IPS-20b (cell line): Measurements from ENCODE around the gene RERE.

Experiments used
- H3K27ac ChIP-seq: one replicate; pipeline ENCODE4 v1.5.1; 2013; ENCODE audit warnings: low read length
- H3K27me3 ChIP-seq: 2 replicates; pipeline ENCODE4 v1.6.1; 2013; ENCODE audit warnings: mild to moderate bottlenecking, low read length, inconsistent platforms; ENCODE audit not compliant: insufficient read depth
- H3K36me3 ChIP-seq: 2 replicates; pipeline ENCODE4 v1.6.1; 2013; ENCODE audit warnings: low read depth, mild to moderate bottlenecking, inconsistent platforms, low read length, moderate library complexity; ENCODE audit not compliant: insufficient read depth
- H3K4me1 ChIP-seq: 2 replicates; pipeline ENCODE4 v1.6.1; 2013; ENCODE audit warnings: mild to moderate bottlenecking, control low read depth, inconsistent platforms, low read length, moderate library complexity; ENCODE audit not compliant: insufficient read depth
- H3K4me3 ChIP-seq: 2 replicates; pipeline ENCODE4 v1.5.1; 2013; ENCODE audit warnings: mild to moderate bottlenecking, low read length, inconsistent platforms
- H3K9ac ChIP-seq: 2 replicates; pipeline ENCODE4 v1.6.1; 2013; ENCODE audit warnings: low read depth, mild to moderate bottlenecking, inconsistent platforms, low read length, moderate library complexity
- H3K9me3 ChIP-seq: 2 replicates; pipeline ENCODE4 v1.6.1; 2013; ENCODE audit warnings: mild to moderate bottlenecking, low read depth, low read length, inconsistent platforms; ENCODE audit not compliant: insufficient read depth

Gene RERE

DNA sequence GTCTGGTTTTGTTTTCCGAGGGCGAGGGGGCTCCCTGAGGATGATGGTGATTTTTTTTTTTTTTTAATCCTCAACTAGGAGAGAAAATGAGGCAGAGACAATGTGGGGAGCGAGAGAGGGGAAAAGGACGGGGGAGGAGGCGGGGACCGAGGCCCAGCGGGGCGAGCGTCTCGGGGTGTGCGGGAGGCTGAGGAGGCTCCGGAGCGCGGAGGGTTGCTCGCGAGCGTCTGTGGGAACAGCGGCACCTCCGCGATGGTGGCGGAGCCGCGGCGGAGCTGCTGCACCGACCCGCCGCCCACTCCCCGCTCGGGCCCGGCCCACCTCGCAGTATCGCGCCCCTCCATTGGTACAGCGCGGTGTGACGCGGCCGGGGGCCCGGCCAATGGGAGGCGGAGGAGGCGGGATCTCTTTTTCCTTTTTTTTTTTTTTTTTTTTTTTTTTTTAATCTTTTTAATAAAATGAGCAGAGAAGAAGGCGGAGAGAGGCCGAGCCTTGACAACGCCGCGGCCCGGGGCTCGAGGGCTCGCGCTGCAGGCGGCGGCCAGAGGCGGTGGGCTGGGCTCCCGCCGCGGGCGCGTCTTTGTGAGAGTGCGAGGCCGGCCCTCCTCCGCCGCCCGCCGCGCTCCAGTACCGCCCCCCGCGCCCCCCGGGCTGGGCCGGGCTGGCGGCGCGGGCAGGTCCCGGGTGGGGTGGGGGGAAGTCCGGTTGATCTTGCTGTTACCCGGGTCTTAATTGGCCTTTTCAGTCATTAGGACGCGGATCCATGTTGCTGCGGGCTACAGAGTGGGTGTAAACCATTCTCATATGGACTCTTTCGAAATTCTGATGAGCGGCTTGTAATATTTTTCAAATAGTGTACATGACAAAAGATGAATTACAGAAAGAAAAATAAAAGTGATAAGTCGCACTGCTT is at the start of gene RERE:
Gene RERE (minus strand): TSS at position 229 of the 913 bp plus-strand sequence.
- Histone ChIP-seq H3K4me1 (peaks cover 36% of the 10 kb centered on the region), H3K9ac (peak within 1 kb of the TSS; percentile 97), H3K27me3 (no peaks in the 10 kb centered on the region), H3K27ac (peak within 1 kb of the TSS; percentile 97), H3K9me3 (no peaks in the 10 kb centered on the region), H3K36me3 (no peaks in the 10 kb centered on the region), H3K4me3 (peak within 1 kb of the TSS; percentile 98)

DNA sequence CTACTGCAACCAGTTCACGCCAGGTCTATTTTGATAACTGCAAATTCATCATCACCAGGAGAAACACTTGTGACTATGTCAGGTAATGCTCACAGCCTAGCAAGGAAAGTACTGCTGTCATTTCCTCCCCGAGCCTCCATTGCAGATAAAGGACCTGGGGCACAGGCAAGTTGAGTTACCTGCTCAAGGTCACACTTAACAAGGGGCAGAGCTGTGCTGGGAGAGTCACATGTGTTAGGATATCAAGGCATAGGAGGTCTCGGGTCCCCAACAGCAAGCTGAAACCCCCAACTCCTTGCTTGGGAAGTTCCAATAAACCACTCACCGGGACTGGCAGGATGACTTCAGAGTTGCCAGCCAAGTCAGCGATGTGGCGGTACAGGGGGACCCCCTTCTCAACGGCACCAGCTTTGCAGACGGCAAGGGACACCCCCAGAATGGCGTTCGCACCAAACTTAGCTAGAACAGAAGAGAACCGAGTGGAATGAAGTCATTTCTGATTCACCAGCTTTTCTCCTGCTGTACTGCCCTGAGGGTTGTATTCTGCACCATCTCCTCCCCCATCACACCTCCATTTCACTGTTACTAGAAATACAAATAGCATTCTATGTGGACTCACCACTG is 49.5 kb upstream of the RERE start:
- H3K4me1 ChIP-seq, result peaks cover 8% of the 10 kb centered on the region; the same call in 1 of the 2 replicates
- no peak overlapping the region for H3K4me3 ChIP-seq
- H3K9me3 ChIP-seq, result no peaks in the 10 kb centered on the region
- peaks cover 100% of the 10 kb centered on the region for H3K36me3 ChIP-seq
- H3K27ac ChIP-seq, result no peak overlapping the region
- H3K9ac ChIP-seq, result no peak overlapping the region
- no peaks in the 10 kb centered on the region for H3K27me3 ChIP-seq

DNA sequence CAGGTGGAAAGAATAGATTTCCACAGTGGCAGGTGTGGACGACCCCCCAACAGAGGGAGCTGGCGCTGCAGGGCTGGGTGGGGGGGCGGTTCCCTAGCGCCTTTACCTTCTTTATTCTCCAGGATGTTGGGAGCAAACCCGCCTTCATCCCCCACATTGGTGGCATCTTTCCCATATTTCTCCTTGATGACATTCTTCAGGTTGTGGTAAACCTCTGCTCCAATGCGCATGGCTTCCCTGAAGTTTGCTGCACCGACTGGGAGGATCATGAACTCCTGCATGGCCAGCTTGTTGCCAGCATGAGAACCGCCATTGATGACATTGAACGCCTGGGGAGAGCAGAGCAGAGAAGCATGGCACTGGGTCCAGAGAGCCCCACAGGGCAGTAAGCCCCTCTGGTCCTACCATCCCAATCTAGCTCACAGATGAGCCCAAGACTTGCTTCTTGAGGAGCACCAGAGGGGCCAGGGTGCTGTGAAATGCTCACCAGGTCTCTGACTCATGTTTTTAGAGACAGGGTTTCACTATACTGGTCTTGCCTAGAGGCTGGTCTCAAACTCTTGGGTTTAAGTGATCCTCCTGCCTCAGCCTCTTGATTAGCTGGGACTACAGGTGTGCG is 48.8 kb upstream of the RERE start:
- H3K9me3 ChIP-seq, result no peaks in the 10 kb centered on the region
- no peak overlapping the region for H3K9ac ChIP-seq
- H3K4me3 ChIP-seq, result no peak overlapping the region
- peaks cover 8% of the 10 kb centered on the region; the same call in 1 of the 2 replicates for H3K4me1 ChIP-seq
- H3K27ac ChIP-seq, result no peak overlapping the region
- peaks cover 100% of the 10 kb centered on the region for H3K36me3 ChIP-seq
- H3K27me3 ChIP-seq, result no peaks in the 10 kb centered on the region

DNA sequence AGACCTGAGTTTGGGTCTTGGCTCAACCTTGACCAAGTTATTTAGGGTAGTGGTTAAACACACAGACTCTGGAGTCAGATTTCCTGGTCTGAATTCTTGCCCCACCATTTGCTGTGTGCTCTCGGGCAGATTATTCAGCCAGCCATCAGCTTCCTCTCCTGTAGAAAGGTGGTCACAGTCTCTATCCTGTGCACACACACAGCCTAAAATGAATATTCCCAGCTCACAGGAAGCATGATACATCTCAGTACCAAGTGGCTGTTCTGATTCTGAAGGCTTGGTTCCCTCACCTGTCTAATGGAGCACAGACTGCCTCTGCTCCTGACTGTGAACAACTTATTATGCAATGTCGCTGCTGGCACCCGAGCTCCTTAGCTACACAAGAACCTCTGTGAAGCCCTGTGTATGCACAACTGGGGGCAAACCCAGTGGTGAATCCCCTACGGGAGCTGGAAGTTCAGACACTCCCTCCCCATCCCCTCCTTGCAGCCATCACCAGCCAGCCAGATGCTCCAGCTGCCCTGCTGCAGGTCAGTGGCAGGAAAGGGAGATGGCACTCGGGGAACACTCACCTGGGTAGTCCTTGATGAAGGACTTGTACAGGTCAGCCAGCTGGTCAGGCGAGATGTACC is 47.4 kb upstream of the RERE start:
- Histone ChIP-seq H3K4me1 (peaks cover 8% of the 10 kb centered on the region; the same call in 1 of the 2 replicates), H3K27me3 (no peaks in the 10 kb centered on the region), H3K4me3 (no peak overlapping the region), H3K9me3 (no peaks in the 10 kb centered on the region), H3K36me3 (peaks cover 100% of the 10 kb centered on the region), H3K9ac (no peak overlapping the region), H3K27ac (no peak overlapping the region)

DNA sequence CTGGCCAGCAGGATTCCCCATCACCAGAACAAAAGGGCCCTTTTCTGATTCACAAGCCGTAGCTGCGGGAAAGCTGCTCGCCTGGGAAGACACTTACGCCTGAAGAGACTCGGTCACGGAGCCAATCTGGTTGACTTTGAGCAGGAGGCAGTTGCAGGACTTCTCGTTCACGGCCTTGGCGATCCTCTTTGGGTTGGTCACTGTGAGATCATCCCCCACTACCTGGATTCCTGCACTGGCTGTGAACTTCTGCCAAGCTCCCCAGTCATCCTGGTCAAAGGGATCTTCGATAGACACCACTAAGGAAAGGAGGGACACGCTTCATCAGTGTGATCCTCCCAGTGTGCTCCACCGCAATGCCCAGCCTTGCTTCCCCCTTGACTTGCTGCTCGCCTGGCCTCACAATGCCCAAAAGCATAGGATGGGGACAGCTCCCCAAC is 46.4 kb upstream of the RERE start:
- peaks cover 100% of the 10 kb centered on the region for H3K36me3 ChIP-seq
- no peaks in the 10 kb centered on the region for H3K9me3 ChIP-seq
- no peaks in the 10 kb centered on the region for H3K27me3 ChIP-seq
- peaks cover 8% of the 10 kb centered on the region; the same call in 1 of the 2 replicates for H3K4me1 ChIP-seq
- no peak overlapping the region for H3K9ac ChIP-seq
- H3K27ac ChIP-seq, result no peak overlapping the region
- H3K4me3 ChIP-seq, result no peak overlapping the region

DNA sequence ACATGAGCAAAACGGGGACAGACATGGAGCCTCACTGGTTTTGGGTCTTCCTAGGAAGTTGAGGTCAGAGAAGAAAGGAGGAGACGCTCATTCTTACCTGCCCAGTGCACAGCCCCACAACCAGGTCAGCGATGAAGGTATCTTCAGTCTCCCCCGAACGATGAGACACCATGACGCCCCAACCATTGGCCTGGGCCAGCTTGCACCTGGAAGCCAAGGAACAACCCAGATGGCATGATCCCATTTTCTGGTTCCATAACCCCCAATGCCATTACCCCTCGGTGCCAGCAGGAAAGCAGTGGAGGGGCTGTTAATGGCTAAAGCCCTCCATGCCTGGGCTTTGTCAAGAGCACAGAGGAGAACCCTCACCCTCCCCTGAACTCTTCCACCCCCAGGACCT is 45.7 kb upstream of the RERE start:
- Histone ChIP-seq H3K4me3 (no peak overlapping the region), H3K27ac (no peak overlapping the region), H3K27me3 (no peaks in the 10 kb centered on the region), H3K9ac (no peak overlapping the region), H3K36me3 (peaks cover 100% of the 10 kb centered on the region), H3K4me1 (peaks cover 13% of the 10 kb centered on the region; the same call in 1 of the 2 replicates), H3K9me3 (no peaks in the 10 kb centered on the region)

DNA sequence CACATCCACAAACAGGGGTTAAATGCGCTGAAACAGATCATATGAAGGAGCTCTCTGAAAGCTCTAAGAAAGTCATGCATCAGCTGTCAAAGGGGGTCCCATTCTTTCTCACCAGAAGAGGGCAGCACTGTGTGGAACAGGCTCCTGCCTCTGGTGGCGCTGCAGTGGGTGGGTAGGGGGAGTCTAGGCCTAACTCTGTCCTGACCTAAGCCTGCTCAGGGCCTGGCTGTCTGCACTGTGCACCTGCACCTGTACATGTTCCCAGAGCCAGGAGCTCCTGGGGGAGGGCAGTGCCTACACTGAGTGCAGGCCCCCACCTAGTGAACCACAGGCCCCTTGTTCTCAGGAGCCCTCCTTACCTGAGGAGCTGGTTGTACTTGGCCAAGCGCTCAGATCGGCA is 45.1 kb upstream of the RERE start:
- Histone ChIP-seq H3K4me1 (peaks cover 14% of the 10 kb centered on the region; the same call in 1 of the 2 replicates), H3K27ac (no peak overlapping the region), H3K9me3 (no peaks in the 10 kb centered on the region), H3K4me3 (no peak overlapping the region), H3K9ac (no peak overlapping the region), H3K36me3 (peaks cover 100% of the 10 kb centered on the region), H3K27me3 (no peaks in the 10 kb centered on the region)

DNA sequence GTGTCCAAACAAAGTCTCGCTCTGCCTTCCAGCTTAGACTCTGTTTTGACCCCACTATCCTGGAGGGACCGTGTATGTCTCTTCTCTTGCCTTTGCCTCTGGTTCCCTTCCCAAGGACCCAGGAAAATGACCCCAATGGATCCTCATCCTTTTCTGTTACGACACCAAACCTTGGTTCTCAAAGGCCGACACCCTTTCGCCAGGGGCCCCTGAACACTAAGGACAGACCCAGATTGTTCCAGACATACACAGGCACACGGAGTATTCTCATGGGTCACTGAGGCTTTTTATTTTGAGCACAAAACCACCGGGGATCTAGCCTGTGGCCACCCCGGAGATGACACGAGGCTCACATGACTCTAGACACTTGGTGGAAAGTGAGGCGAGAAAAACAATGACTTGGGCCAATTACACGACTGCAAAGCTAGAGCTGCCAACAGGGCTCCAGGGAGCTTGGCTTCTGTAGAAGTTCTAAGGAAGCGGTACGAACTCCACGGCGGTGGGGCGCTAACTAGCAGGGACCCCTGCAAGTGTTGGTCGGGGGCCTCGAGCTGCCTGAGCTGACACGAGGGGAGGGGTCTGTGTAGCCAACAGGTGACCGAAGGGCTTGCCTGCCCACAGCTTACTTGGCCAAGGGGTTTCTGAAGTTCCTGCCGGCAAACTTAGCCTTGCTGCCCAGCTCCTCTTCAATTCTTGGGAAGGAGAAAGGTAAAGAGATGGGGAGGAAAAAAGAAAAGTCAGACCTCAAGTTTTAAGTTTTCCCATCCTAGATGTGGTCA is 43.5 kb upstream of the RERE start:
- Histone ChIP-seq H3K27ac (no peak overlapping the region), H3K27me3 (no peaks in the 10 kb centered on the region), H3K9ac (no peak overlapping the region), H3K9me3 (no peaks in the 10 kb centered on the region), H3K36me3 (peaks cover 94% of the 10 kb centered on the region), H3K4me1 (peaks cover 14% of the 10 kb centered on the region; the same call in 1 of the 2 replicates), H3K4me3 (no peak overlapping the region)

DNA sequence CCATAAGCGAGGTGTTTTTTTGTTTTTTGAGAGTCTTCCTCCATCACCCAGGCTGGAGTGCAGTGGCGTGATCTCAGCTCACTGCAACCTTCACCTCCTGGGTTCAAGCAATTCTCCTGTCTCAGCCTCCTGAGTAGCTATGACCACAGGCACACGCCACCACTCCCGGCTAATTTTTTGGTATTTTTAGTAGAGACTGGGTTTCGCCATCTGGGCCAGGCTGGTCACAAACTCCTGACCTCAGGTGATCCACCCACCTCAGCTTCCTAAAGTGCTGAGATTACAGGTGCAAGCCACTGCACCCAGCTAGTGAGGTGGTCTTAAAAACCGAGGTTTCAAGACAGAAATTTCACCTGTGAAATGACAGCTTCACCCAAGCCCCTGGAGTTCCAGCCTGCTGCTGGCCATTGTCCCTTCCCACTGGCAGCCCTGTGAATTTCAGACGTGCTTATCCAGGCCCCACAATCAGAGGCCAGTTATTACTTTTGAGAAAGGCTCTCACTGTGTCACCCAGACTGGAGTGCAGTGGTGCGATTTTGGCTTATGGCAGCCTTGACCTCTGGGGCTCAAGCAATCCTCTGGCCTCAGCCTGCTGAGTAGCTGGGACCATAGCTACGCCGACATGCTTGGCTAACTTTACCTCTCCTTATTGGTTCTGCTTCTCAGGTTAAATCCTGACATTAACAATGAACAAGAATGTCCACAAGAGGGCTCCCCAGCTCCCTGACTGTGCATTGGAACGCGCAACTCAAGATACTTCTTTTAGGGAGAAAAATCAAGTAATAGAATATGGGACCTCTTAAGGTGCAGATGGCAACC is 41.7 kb upstream of the RERE start:
- no peaks in the 10 kb centered on the region for H3K27me3 ChIP-seq
- H3K4me1 ChIP-seq, result peaks cover 10% of the 10 kb centered on the region; the same call in 1 of the 2 replicates
- no peaks in the 10 kb centered on the region for H3K9me3 ChIP-seq
- peaks cover 75% of the 10 kb centered on the region for H3K36me3 ChIP-seq
- H3K27ac ChIP-seq, result peak overlapping the region; percentile 71
- H3K4me3 ChIP-seq, result no peak overlapping the region
- H3K9ac ChIP-seq, result no peak overlapping the region

DNA sequence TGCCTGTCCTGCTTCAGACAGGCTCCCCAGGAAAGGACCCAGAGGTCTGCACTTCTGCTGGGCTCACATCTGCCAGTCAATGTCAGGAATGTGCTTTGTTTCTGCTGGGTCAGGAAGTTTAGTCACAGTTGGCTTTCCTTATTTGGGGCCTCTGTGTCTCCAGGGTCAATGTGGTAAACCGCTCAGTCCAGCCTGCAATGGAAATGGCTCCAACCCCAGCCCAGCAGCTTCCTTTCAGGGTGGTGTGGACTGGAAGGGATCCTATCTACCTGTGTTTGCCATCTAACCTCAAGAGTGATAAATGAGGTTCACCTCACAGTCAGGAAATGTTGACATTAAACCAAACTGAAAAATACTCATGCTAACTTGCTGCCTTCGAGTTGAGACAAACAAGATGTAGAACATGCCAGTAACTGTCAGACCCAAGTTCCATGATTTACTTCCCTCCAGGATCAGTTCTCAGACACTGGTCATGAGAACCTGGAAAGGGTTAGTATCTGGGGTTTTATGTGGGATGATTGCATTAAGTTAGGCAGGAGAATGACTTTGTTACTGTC is 40.8 kb upstream of the RERE start:
- H3K27ac ChIP-seq, result peak overlapping the region; percentile 71
- no peaks in the 10 kb centered on the region for H3K27me3 ChIP-seq
- H3K4me1 ChIP-seq, result peaks cover 6% of the 10 kb centered on the region; the same call in 1 of the 2 replicates
- peak overlapping the region; percentile 38; the same call in 1 of the 2 replicates for H3K9ac ChIP-seq
- H3K36me3 ChIP-seq, result peaks cover 66% of the 10 kb centered on the region
- H3K9me3 ChIP-seq, result no peaks in the 10 kb centered on the region
- H3K4me3 ChIP-seq, result no peak overlapping the region
